Measurements from ENCODE around the gene R3HCC1L.

The R3HCC1L gene

GRCh38 chr10:98235846-98236245 lies 101.4 kb downstream of the R3HCC1L start:
- no peak overlapping the region for H3K4me3 ChIP-seq (ENCODE audit: low read depth, low read length)
- DNase-seq (ENCODE audit: low read depth), result no peak
- TF ChIP-seq MYC (IDR thresholded peaks at IDR 0.05; ENCODE audit: low read depth, low read length) (no peak), CTCF (IDR thresholded peaks at IDR 0.05; ENCODE audit: low read depth, low read length) (no peak), MAX (IDR thresholded peaks at IDR 0.05; ENCODE audit: low read depth, low read length) (no peak), POLR2A (IDR thresholded peaks at IDR 0.05; ENCODE audit: extremely low read depth, insufficient read length) (no peak)

- TF ChIP-seq CTCF (IDR thresholded peaks at IDR 0.05; ENCODE audit: low read depth, low read length), result no peak
- no peak for TF ChIP-seq MAX (IDR thresholded peaks at IDR 0.05; ENCODE audit: low read depth, low read length)
- TF ChIP-seq MYC (IDR thresholded peaks at IDR 0.05; ENCODE audit: low read depth, low read length), result no peak
- TF ChIP-seq POLR2A (IDR thresholded peaks at IDR 0.05; ENCODE audit: extremely low read depth, insufficient read length), result no peak
- no peak overlapping the region for H3K4me3 ChIP-seq (ENCODE audit: low read depth, low read length)
Observed at GRCh38 chr10:98236862-98237261, 102.4 kb downstream of the R3HCC1L start.

GRCh38 chr10:98238391-98238790 lies 103.9 kb downstream of the R3HCC1L start:
- H3K4me3 ChIP-seq (ENCODE audit: low read depth, low read length), result no peak overlapping the region
- DNase-seq (ENCODE audit: low read depth), result no peak
- TF ChIP-seq POLR2A (IDR thresholded peaks at IDR 0.05; ENCODE audit: extremely low read depth, insufficient read length), result no peak
- TF ChIP-seq MAX (IDR thresholded peaks at IDR 0.05; ENCODE audit: low read depth, low read length), result no peak
- no peak for TF ChIP-seq MYC (IDR thresholded peaks at IDR 0.05; ENCODE audit: low read depth, low read length)
- no peak for TF ChIP-seq CTCF (IDR thresholded peaks at IDR 0.05; ENCODE audit: low read depth, low read length)

More at GRCh38 chr10:98236862-98237261, 102.4 kb downstream of the R3HCC1L start:
- DNase-seq (ENCODE audit: low read depth), result no peak

GRCh38 chr10:98240524-98240923 lies 106.1 kb downstream of the R3HCC1L start:
- DNase-seq (ENCODE audit: low read depth), result no peak
- H3K4me3 ChIP-seq (ENCODE audit: low read depth, low read length), result no peak overlapping the region
- no peak for TF ChIP-seq MYC (IDR thresholded peaks at IDR 0.05; ENCODE audit: low read depth, low read length)
- TF ChIP-seq CTCF (IDR thresholded peaks at IDR 0.05; ENCODE audit: low read depth, low read length), result no peak
- no peak for TF ChIP-seq POLR2A (IDR thresholded peaks at IDR 0.05; ENCODE audit: extremely low read depth, insufficient read length)
- no peak for TF ChIP-seq MAX (IDR thresholded peaks at IDR 0.05; ENCODE audit: low read depth, low read length)

- DNase-seq (ENCODE audit: low read depth), result peak; percentile 61
- TF ChIP-seq CTCF (IDR thresholded peaks at IDR 0.05; ENCODE audit: low read depth, low read length), result peak; percentile 52
- TF ChIP-seq MYC (IDR thresholded peaks at IDR 0.05; ENCODE audit: low read depth, low read length), result no peak
Observed at GRCh38 chr10:98242823-98243222, 108.4 kb downstream of the R3HCC1L start.

GRCh38 chr10:98244141-98244540 lies 109.7 kb downstream of the R3HCC1L start:
- H3K4me3 ChIP-seq (ENCODE audit: low read depth, low read length), result no peak overlapping the region
- TF ChIP-seq POLR2A (IDR thresholded peaks at IDR 0.05; ENCODE audit: extremely low read depth, insufficient read length) (no peak), CTCF (IDR thresholded peaks at IDR 0.05; ENCODE audit: low read depth, low read length) (no peak), MYC (IDR thresholded peaks at IDR 0.05; ENCODE audit: low read depth, low read length) (no peak), MAX (IDR thresholded peaks at IDR 0.05; ENCODE audit: low read depth, low read length) (no peak)
- no peak for DNase-seq (ENCODE audit: low read depth)

More at GRCh38 chr10:98242823-98243222, 108.4 kb downstream of the R3HCC1L start:
- no peak overlapping the region for H3K4me3 ChIP-seq (ENCODE audit: low read depth, low read length)

All from NB4 (cell line).